Ammon's horn (tissue), 1 donor: ENCODE results near the gene PLEKHA6.

Source experiments
- DNase-seq: peaks from one replicate; pipeline ENCODE4 v3.0.0-alpha.2; 2016; ENCODE audit warnings: low spot score

Gene PLEKHA6

GRCh38 chr1:204380293-204380831, 20.6 kb upstream of the PLEKHA6 start:
- no peak for DNase-seq

GRCh38 chr1:204377800-204378668, 18.3 kb upstream of the PLEKHA6 start:
- DNase-seq = no peak

- no peak for DNase-seq
These were observed 17.4 kb upstream of the PLEKHA6 start for GRCh38 chr1:204376919-204377799.

GRCh38 chr1:204376465-204376864, 16.7 kb upstream of the PLEKHA6 start:
- no peak for DNase-seq

GRCh38 chr1:204373911-204374310, 14.2 kb upstream of the PLEKHA6 start:
- DNase-seq = no peak

GRCh38 chr1:204370176-204370575, 10.4 kb upstream of the PLEKHA6 start:
- DNase-seq = no peak

- DNase-seq = peak; percentile 82
These were observed 9.4 kb upstream of the PLEKHA6 start for GRCh38 chr1:204368996-204369726.

GRCh38 chr1:204367956-204368355, 8.2 kb upstream of the PLEKHA6 start:
- DNase-seq = no peak

- DNase-seq = no peak
These were observed 7.6 kb upstream of the PLEKHA6 start for GRCh38 chr1:204367193-204367858.

- no peak for DNase-seq
These were observed 7.0 kb upstream of the PLEKHA6 start for GRCh38 chr1:204366759-204367158.

GRCh38 chr1:204363335-204364114, 3.8 kb upstream of the PLEKHA6 start:
- DNase-seq = peak; percentile 87

- DNase-seq = no peak
These were observed 3.2 kb upstream of the PLEKHA6 start for GRCh38 chr1:204362984-204363334.

GRCh38 chr1:204361781-204362180, 2.1 kb upstream of the PLEKHA6 start:
- no peak for DNase-seq

- DNase-seq = no peak
These were observed 1.6 kb upstream of the PLEKHA6 start for GRCh38 chr1:204361341-204361771.

GRCh38 chr1:204360314-204360713, 585 bp upstream of the PLEKHA6 start:
- DNase-seq = no peak

GRCh38 chr1:204359131-204359473, 627 bp downstream of the PLEKHA6 start:
- DNase-seq = no peak

- DNase-seq = no peak
These were observed 1.1 kb downstream of the PLEKHA6 start for GRCh38 chr1:204358605-204359004.

- peak; percentile 75 for DNase-seq
These were observed 1.9 kb downstream of the PLEKHA6 start for GRCh38 chr1:204357551-204358490.

- DNase-seq = no peak
These were observed 2.7 kb downstream of the PLEKHA6 start for GRCh38 chr1:204356997-204357396.

- no peak for DNase-seq
These were observed 3.8 kb downstream of the PLEKHA6 start for GRCh38 chr1:204355913-204356312.
